GM18520 (cell line): Measurements from ENCODE around the gene GLTP.
"Not testable (repeated sequence)": the region's sequence is repeated elsewhere in the genome, so short reads cannot be mapped to it uniquely, and the experiment has no call there.

Source experiments
- ATAC-seq: cut with Tn5 transposase; IDR thresholded peaks from one replicate; pipeline ENCODE4 v1.9.1; 2021; ENCODE audit not compliant: unreplicated experiment

GLTP gene

DNA sequence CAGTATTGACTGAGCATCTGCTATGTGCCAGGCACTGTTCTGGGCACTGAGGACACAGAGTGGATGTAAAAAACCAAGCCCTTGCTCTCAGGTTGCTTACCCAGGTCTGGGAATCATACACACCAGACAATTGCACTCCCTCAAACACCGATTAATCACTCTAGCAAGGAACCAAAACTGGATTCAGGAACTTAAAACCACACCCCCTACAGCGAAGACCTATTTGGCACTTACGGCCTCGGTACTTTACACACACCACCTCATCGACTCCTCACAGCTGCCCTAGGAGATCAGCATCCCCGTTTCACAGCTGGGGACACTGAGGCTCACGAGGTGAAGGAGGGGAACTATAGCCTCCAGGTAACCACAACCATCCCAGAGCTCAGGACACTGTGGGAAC is 1.6 kb downstream of the GLTP start:
- ATAC-seq, result no peak

DNA sequence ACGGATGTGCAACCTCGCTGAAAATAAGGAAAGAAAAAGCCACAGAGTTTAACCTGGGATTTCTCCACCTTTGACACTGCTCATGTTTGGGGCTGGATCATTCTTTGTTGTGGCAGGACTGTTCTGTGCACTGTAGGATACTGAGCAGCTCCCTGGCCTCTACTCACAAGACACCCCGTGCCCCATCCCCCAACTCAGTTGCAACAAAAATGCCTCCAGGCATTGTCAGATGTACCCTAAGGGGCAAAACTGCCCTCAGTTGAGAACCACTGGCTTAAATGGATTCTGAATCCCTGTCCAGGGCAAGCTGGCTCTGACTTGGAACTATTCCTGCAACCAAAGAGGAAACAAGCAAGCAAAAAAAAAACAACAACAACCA is 2.1 kb downstream of the GLTP start:
- no peak for ATAC-seq

DNA sequence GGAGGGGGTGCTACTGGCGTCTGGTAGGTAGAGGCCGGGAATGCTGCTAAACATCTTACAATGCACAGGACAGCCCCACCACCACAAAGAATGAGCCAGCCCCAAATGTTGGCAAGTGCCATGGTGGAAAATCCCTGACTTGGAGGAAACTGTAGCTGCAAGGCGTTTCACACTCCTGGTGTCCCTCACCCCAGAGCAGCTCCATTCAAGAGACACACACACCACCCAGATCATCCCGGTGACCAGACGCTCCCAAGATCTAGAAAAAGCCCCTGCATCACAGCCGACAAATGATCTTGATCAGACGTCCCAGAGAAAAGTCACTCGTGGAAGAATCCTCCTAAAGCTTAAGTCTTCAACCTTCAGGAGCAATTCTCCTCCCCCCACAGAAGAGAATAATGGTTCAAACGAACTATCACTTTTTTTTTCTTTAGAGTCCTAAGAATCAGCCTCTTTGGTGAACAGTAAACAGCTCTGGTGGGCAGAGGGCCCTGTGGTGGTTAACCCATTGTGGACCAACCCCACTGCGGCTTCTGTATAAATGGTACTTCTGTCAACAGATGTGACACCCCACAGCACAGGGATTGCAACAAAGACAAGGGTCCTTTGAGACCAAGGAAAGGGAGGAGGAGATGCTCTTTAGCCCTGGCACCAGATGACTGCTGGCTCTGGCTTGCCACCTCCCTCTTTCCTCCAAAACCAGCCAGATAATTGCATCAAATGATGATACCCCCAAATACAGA is 2.7 kb downstream of the GLTP start:
- no peak for ATAC-seq

DNA sequence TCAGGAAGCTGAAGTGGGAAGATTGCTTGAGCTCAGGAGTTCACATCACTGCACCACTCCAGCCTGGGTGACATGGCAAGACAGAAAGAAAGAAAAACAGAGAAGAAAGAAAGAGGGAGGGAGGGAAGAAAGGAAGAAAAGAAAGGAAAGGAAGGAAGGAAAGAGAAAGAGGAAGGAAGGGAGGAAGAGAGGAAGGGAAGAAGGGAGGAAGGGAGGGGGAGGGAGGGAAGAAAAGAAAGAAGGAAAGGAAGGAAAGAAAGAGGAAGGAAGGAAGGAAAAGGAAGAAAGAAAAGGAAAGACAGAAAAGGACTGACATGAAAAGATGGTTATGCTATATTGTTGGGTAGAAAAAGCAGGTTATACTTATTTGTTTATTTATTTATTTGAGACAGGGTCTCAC is 3.9 kb downstream of the GLTP start:
- no peak for ATAC-seq

DNA sequence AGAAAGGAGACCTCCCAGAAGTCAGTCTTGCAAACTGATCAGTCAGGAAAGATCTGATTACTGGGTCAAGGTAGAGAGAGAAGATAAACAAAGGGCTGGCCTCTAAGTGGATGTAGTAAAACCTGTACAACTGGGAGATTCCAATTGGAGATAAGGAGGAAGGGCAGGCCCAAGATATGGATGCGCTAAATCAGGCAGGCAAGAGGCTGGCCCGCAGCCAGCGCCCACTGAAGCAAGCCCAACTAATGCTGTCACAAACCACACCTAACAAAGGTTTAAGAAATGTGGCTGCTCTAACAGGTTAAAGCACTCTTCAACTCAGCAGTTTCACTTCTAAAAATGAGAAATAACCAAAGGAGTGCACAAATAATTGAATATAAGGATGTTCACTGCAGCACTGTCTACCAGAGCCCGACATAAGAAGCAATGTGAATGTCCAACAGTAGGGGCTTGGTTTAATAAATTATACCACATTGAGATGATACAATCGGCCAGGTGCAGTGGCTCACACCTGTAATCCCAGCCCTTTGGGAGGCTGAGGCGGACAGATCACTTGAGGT is 4.7 kb downstream of the GLTP start:
- ATAC-seq, result no peak

DNA sequence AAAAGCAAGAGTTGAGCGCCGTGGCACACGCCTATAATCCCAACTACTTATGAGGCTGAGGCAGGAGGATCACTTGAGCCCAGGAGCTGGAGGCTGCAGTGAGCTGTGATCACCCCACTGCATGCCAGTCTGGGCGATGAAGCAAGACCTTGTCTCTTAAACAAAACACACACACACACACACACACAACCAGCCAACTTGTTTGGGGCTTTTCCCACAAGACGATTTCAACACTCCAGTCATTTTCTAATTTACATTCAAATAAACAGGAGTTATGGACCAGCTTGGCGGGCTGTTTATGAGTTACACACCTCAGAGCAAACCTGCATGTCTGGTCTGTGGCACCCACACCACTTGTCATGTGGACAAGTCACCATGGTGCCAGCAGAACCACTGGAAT is 6.7 kb downstream of the GLTP start:
- no peak for ATAC-seq

DNA sequence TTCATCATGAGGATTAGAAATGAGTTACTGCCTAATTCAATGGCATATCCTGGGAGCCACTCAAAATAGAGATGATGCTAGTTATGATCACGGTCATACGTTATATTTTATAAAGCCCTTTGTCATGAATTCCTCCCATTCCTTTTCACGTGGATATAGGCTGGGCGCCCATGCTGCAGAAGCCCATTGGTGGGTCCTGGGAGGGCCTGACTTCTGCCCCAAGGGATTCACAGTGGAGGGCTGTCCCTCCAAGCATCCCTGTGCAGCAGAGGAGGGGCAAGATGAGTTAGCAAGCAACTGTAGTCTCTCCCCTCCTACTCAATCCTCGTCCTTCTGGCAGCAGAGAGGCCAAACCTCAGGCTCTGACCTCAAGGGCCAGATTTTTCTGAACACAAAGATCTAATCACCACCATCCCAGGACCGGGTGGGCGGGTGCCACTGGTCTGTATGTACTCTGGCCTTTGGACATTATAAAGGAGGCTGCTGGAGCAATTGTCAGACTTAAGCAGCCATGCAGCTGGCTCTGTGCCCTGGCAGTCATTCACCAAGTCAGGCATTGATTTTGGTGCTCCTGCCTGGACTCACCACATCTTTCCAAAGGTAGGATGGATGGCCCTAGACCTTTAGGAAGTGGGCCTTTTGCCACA is 8.6 kb downstream of the GLTP start:
- no peak for ATAC-seq

DNA sequence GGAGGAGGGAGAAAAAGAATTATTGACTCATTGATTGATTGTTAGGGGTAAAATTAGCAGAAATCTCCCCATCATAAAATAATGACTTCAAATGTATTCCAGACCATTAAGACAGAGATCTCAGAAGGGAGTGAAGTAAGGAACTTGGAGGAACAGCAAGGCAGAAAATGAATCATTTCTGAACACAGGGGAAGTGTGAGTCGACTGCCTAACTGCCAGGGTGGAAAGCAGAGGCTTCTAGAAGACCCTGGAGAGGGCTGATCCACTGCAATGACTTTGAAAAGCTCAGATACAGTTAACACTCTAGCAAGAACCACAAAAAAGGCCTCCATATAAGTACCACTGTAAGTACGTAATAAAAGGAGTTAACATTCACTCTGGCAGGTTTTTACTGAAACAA is 9.7 kb downstream of the GLTP start:
- no peak for ATAC-seq

DNA sequence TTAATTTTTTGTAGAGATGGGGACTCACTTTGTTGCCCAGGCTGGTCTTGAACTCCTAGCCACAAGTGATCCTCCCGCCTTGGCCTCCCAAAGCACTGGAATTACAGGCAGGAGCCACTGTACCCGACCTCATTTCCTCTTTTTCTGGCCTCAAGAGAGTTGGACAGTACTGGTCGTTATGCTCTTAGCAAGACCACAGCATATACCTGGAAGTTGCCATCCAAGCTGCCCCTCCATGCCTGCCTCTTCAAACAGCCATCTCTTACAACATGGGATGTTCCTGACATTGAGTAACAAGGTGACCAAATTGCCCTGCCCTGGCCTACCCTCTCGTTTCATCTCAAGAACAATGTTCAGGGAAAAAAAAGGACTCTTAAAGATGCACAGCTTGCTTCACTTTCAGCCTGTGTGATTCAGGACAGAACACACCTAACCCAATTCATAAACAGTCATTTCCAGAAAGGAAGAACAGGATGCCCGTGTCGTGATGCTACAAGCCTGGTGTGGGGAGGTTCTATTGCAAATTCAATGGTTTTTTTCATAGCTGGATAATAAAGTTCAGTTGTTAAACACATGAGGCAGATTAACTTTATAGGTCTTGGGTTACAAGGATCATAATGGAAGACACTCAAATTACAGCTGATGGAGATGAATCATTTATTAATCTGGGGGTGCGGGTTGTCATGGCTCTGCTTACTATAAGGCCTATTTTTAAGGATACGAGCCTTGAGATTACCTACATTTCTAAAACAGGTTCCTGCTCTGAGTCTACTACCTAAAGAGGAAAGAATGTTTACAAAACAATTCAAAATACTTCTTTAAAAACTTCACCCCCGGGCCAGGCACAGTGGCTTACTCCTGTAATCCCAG is 11.9 kb downstream of the GLTP start:
- no peak for ATAC-seq

DNA sequence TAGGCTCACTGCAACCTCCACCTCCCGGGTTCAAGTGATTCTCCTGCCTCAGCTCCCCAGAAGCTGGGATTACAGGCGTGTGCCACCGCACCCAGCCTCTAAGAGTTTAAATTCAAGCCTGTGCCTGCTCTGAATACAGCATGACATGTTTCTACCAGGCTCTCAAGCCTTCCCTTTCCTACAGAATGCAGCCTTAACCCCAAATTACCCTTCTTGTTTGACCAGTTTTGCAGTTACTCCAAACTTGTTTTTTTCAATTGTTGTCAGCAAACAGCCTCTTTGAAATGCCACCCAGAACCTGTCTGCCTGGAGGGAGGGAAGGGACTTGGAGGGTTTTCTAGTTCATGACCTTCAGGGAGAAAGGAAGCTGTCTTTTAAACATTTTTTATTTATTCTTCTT is 15.4 kb downstream of the GLTP start:
- ATAC-seq, result no peak

DNA sequence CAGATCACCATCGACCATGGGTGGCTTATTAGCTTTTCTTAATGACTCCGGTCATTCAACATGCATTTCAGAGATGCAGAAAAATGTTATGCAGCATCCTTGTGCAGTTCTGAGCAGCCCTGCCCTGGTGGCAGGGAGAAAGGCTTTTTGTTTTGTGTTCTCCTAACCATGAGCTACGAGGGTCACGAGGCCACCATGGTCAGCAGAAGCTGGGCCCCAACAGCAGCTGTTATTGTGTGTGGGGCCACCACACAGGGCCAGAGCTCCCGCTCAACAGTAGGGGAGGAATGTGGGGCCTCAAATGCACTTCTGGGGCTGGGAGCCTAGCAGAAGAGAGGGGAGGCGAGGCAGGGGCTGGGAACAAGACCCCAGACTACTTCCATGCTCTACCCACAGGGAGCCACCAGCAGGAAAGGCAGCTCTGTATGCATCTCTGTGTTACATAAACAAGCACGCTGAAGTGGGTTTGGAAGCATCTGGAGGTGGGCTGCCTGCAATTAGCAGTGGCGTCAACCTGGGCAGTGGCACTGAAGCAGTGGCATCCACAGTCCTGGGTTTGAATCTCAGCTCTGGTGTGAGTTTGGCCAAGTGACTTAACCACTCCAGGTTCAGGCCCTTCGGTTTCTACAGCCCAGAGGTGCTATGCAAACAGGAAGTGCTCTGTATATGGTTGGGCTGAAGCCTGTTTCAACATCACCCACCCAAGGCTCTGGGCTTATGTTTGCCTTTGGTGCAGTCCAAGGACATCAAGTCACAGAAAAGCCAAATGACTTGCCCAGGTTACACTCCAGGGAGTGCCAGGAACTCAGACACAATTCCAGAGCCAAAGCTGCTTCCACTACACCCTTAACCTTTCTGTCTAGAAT is 16.3 kb downstream of the GLTP start:
- ATAC-seq, result no peak

DNA sequence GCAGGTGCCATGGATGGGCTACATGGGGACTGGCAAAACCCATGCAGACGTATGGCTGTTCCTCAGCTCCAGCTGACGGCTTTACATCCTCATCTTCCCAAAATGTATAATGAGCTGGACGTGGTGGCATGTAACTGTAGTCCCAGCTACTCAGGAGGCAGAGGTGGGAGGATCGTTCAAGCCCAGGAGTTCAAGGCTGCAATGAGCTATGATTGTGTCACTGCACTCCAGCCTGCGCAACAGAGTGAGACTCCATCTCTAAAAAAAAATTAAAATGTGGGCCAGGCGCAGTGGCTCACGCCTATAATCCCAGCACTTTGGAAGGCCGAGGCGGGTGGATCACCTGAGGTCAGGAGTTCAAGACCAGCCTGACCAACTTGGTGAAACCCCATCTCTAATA is 17.9 kb downstream of the GLTP start:
- ATAC-seq, result not testable (repeated sequence)

DNA sequence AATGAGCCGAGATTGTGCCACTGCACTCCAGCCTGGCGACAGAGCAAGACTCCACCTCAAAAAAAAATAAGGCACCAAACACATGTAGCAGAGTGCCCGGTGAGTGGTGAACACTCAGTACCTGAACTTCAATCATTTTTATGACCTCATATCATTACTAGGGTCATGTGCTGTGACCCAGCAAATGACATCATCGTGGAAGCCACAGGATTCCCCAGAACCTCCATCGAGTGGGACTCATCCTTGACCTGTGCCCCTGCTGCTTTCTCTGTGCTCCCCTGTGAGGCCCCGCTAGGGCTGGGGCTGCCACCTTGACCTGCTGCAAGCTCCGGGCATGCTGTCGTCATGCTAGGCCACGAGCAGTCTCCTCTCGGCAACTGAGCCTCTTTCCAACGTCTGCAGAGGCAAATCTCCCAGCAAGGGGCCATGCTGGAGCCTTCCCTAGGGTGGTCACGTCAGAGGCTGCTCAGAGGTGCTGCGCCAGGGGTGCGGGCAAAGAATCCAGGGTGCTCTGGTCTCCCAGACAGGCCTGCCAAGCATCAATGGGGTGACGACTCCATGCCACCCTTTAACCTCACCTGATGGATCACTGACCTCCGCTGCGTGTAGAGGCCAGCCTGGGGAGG is 18.5 kb downstream of the GLTP start:
- ATAC-seq, result no peak

DNA sequence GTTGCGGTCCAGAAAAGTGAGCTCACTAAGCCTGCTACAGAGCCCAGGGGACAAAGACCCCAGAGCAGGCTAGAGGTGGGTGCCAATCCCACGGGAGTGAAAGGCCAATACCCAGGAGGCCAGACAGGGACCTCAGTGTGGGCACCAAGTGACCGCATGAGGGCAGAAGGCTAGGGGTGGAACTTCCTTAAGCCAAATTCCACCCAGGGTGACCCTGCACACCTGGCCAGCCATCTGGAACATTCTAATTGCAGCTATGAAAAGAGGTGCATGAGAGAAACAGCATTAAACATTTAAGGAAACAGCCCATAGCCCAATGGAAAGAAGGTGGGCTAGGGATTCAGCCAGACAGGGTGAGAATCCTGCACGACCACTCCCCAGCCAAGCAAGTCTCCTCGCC is 19.4 kb downstream of the GLTP start:
- ATAC-seq, result no peak

DNA sequence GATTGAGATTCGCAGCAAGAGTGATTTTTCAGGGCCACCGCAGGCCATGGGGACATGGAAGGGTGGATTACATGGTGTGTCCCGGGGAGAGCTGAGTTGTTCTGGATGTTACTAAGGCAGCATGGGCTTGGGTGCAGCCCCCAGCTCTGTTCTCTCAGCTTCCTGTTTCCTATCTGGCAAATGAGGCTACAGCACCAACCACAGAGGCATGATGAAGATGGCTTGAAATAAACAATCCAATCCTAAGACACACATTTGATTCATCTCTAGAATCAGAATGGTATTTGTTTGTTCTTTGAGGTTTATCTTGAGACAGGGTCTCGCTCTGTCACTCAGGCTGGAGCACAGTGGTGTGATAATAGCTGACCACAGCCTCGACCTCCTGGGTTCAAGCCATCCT is 21.6 kb downstream of the GLTP start:
- no peak for ATAC-seq

DNA sequence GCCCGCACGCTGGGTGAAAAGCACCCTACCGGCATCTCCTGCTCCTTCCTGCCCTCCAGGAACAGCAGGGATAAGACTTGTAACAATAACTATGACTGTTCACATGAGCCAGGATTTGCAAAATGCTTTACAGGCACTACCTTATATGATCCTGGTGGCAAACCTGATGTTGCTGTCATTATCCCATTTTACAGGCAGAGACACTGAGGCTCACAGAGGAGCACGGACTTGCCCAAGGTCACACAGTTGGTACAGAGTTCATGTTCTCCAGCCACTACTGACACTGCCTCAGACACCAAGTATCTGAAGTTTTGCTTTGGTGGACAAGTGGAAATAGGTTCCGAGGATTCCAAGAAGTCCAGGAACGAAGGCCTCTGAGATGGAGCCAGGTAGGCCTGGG is 22.6 kb downstream of the GLTP start:
- ATAC-seq, result no peak

DNA sequence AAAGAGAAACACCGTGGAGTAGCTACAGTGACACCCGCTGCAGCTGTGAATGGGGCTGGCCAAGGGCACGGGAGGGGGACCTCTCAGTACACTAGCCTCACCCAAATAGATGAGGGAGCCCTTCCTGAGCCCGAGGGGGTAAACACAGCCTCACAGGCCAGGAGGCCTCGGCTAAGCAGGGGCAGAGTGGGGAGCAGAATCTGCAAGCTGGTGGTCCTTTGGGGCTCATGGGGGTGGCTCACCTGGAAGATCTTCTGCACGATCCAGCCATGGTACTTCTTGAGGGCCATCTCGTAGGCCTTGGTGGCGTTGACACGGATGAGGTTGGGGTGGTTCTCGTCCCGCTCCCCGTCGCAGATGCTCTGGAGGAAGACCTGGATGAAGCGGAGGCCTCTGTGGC is 25.0 kb downstream of the GLTP start:
- ATAC-seq, result no peak

DNA sequence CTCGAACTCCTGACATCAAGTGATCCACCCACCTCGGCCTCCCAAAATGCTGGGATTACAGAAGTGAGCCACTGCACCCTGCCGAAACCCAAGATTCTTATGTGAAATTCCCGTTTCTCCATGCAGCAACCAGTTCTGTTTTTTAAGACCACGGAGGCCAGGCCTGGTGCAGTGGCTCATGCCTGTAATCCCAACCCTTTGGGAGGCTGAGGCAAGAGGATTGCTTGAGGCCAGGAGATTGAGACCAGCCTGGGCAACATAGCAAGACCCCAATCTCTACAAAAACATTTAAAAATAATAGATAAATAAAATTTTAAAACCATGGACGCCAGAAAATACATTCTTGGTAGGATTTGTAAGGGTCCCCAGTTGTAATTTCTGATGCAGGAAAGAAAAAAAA is 29.8 kb downstream of the GLTP start:
- not testable (repeated sequence) for ATAC-seq

DNA sequence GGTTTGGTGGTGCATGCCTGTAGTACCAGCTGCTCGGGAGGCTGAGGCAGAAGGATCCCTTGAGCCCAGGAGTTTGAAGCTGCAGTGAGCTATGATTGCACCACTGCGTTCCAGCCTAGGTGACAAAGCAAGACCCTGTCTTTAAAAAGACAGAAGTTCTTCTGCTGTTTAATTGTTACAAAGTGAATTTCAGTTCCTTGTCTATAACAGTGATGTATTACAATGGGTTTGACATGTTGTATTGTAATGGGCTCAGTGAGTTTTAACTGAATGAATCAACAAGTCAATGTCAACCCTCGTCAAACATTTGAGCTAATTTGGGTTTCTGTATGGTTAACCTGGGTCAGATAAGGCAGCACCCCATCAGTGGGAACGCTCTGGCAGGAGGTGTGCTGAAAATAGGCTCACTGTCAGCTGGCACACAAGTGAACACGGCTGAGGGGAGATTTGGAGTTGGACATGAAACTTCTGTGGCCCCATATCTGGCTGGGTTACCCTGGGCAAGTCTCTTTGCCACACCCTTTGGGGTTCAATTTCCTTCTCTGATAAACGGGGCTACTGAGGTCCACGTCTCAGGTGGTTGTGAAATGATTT is 33.1 kb downstream of the GLTP start:
- ATAC-seq, result no peak

DNA sequence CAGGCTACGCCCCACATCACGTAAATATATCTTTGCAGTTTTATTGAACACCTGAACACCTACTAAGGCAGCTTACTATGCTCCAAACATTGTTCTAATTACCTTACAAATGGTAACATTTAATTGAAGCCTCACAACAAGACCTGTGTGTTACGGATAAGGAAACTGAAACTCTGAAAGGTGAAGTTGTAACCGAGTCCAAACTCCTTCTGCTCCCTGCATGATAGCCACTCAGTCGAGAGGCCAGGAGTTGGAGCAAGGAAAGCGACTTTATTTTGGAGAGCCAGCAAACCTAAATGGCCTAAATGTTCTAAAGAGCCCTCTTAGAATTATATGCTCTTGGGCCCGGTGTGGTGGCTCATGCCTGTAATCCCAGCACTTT is 34.5 kb downstream of the GLTP start:
- no peak for ATAC-seq
